GM12878 (cell line): ENCODE measurements around the gene CRB1. TPM values are rescaled to one million over a fixed set of nuclear protein-coding genes. Genes with fewer than 3 reads are reported as not detected.

Experiments
- ATAC-seq: fragments of 200-7000 bp; cut with Tn5 transposase; 3 replicates; pipeline ENCODE4 v1.9.1; 2020; ENCODE audit warnings: mild to moderate bottlenecking, moderate library complexity
- BruUV-seq: library from RNA; stranded (reverse); fragments of 400-500 nt; replicated peaks from 2 replicates; lab custom pipeline; 2021; lab: Mats Ljungman, UMichigan
- CTCF ChIA-PET: fragments of 300-600 bp; sonication (Branson Sonifier 250); formaldehyde crosslinking; extraction: SDS; loops from one replicate; lab custom pipeline; 2021; ENCODE audit warnings: inconsistent platforms; lab: Yijun Ruan, JAX
- POLR2A ChIA-PET: fragments of 350-600 bp; formaldehyde crosslinking; extraction: SDS; loops from one replicate; lab custom pipeline; 2021; ENCODE audit warnings: inconsistent platforms; lab: Charles Lee
- RAD21 ChIA-PET: fragments of 300-600 bp; sonication (Branson Sonifier 250); formaldehyde crosslinking; loops from one replicate; lab custom pipeline; 2023; ENCODE audit warnings: antibody characterized with exemption; ENCODE audit not compliant: unreplicated experiment; lab: Charles Lee
- SMC1A ChIA-PET: fragments of 300-600 bp; sonication (Branson Sonifier 250); formaldehyde crosslinking; loops from one replicate; lab custom pipeline; 2023; ENCODE audit not compliant: unreplicated experiment, uncharacterized antibody; lab: Charles Lee
- DNase-seq: peaks from one replicate; pipeline ENCODE4 v3.0.0-alpha.2; 2011; ENCODE audit warnings: low read depth, low spot score
- FAIRE-seq: peaks from 3 replicates; lab custom pipeline; 2011; peaks lifted over from hg19 to GRCh38; lab: Jason Lieb, UNC
- H2AFZ ChIP-seq: 2 replicates; pipeline ENCODE4 v1.6.0; 2011; ENCODE audit warnings: low read depth, low read length, control low read depth; ENCODE audit not compliant: control insufficient read depth
- H3K27ac ChIP-seq: 2 replicates; pipeline ENCODE4 v1.5.1; 2011; ENCODE audit warnings: control low read depth; ENCODE audit not compliant: control insufficient read depth, insufficient read depth
- H3K27me3 ChIP-seq, 2 experiments: replicated peaks in 1 of 2; 2 replicates each; pipeline versions ENCODE4 v1.6.0 to v1.6.1; 2011; ENCODE audit warnings: low read length in 1 of 2; ENCODE audit not compliant: control insufficient read depth in 2 of 2, insufficient read depth in 2 of 2
- H3K36me3 ChIP-seq, 2 experiments: 2 replicates each; pipeline ENCODE4 v1.5.1; 2011; ENCODE audit warnings: low read length in 1 of 2; ENCODE audit not compliant: control insufficient read depth in 2 of 2, insufficient read depth in 2 of 2
- H3K4me1 ChIP-seq: 2 replicates; pipeline ENCODE4 v1.6.1; 2011; ENCODE audit warnings: mild to moderate bottlenecking, low read length, moderate library complexity, mixed read lengths; ENCODE audit not compliant: control insufficient read depth, insufficient read depth
- H3K4me2 ChIP-seq: 2 replicates; pipeline ENCODE4 v1.6.0; 2011; ENCODE audit warnings: control low read depth; ENCODE audit not compliant: control insufficient read depth, insufficient read depth
- H3K4me3 ChIP-seq: fragments of 200-600 bp; sonication (generic); 2 replicates; pipeline ENCODE4 v1.5.1; 2016
- H3K79me2 ChIP-seq: 2 replicates; pipeline ENCODE4 v1.6.0; 2011; ENCODE audit warnings: low read length; ENCODE audit not compliant: control insufficient read depth, insufficient read depth
- H3K9ac ChIP-seq: 2 replicates; pipeline ENCODE4 v1.8.0; 2011; ENCODE audit warnings: low read length, control low read depth, mixed read lengths; ENCODE audit not compliant: control insufficient read depth, insufficient read depth
- H3K9me3 ChIP-seq: replicated peaks from 3 replicates; pipeline ENCODE4 v1.5.1; 2011; ENCODE audit warnings: mild to moderate bottlenecking, low read length; ENCODE audit not compliant: control insufficient read depth, insufficient read depth
- H4K20me1 ChIP-seq: 2 replicates; pipeline ENCODE4 v1.6.0; 2011; ENCODE audit not compliant: control insufficient read depth, insufficient read depth
- BRCA1 ChIP-seq: IDR thresholded peaks from 2 replicates; pipeline ENCODE4 v1.6.1; 2011; ENCODE audit warnings: low read depth, low read length, improper control_type of control experiment
- CHD1 ChIP-seq: IDR thresholded peaks from 2 replicates; pipeline ENCODE4 v1.6.1; 2012; ENCODE audit warnings: low read depth, low read length, improper control_type of control experiment
- IRF4 ChIP-seq: IDR thresholded peaks from 2 replicates; pipeline ENCODE4 v1.6.1; 2011; ENCODE audit warnings: low read depth, low read length
- NFXL1 ChIP-seq: fragments of 450-650 bp; IDR thresholded peaks from 2 replicates; pipeline ENCODE4 v1.6.1; 2017; ENCODE audit warnings: antibody characterized with exemption, mild to moderate bottlenecking, borderline replicate concordance
- PAX8 ChIP-seq: fragments of 450-650 bp; IDR thresholded peaks from 2 replicates; pipeline ENCODE4 v1.6.1; 2017; ENCODE audit warnings: mild to moderate bottlenecking, moderate library complexity
- POU2F2 ChIP-seq: IDR thresholded peaks from 3 replicates; pipeline ENCODE4 v1.6.1; 2011; ENCODE audit warnings: low read depth, mild to moderate bottlenecking, low read length, borderline replicate concordance
- RCOR1 ChIP-seq: conservative IDR thresholded peaks from 2 replicates; pipeline ENCODE4 v1.6.1; 2012; ENCODE audit warnings: low read depth, low read length, improper control_type of control experiment
- SRF ChIP-seq, 2 experiments: IDR thresholded peaks; 2 replicates each; pipeline ENCODE4 v1.6.1; 2011; ENCODE audit warnings: low read depth in 2 of 2, low read length in 2 of 2, mild to moderate bottlenecking in 1 of 2, moderate library complexity in 1 of 2
- ZNF622 ChIP-seq: fragments of 450-650 bp; IDR thresholded peaks from 2 replicates; pipeline ENCODE4 v1.6.1; 2017; ENCODE audit warnings: mild to moderate bottlenecking, inconsistent platforms
- WGBS: methylation state at CpG from one replicate; pipeline ENCODE4 v1.1.6; 2016; ENCODE audit warnings: low lambda C conversion rate; ENCODE audit not compliant: insufficient replicate concordance, insufficient coverage; ENCODE audit errors: missing lambda C conversion rate; 5-methylcytosine and 5-hydroxymethylcytosine counted together
- in situ Hi-C: fragments of 300-500 bp; cut with MboI; formaldehyde crosslinking; loops from 9 replicates; pipeline ENCODE4 v1.14.3; 2018; ENCODE audit warnings: mixed read lengths
- intact Hi-C: fragments of 100-400 bp; cut with micrococcal nuclease; formaldehyde crosslinking; loops from one replicate; pipeline ENCODE4 v1.14.2; 2022; ENCODE audit not compliant: unreplicated experiment
- polyA plus RNA-seq, 11 experiments: library from polyadenylated mRNA; depleted of rRNA in 4 of 11; unstranded in 6 of 11; stranded (reverse) in 5 of 11; fragments of >200 nt; fragmentation: Nextera tagmentation in 4 of 11; fragmentation: Illumina TruSeq in 1 of 11; extraction: Ambion mirVana in 4 of 11; extraction: Trizol in 1 of 11; gene quantifications; 1 replicate in 1 of 11; 2 replicates in 10 of 11; pipeline versions ENCODE4 v1.2.1 to v1.2.3, GENCODE V29; 2011 to 2016; ENCODE audit warnings: inconsistent platforms in 2 of 11, missing spikeins in 2 of 11, low read depth in 1 of 11
- total RNA-seq, 4 experiments: library from RNA; depleted of rRNA in 3 of 4; stranded (reverse); fragments of >200 nt in 3 of 4; fragmentation: Illumina TruSeq in 1 of 4; extraction: Trizol in 1 of 4; gene quantifications; 2 replicates each; pipeline versions ENCODE4 v1.2.1 to v1.2.3, GENCODE V29; 2013 to 2021
- TF ChIP-seq, protein P1 (sequence below): IDR thresholded peaks from 2 replicates; pipeline ENCODE4 v1.6.1; 2011; ENCODE audit warnings: low read depth, low read length, improper control_type of control experiment, borderline replicate concordance
- TF ChIP-seq, protein P2 (sequence below): fragments of 450-650 bp; IDR thresholded peaks from 2 replicates; pipeline ENCODE4 v1.6.1; 2014; ENCODE audit warnings: mild to moderate bottlenecking
- TF ChIP-seq, protein P3 (sequence below): IDR thresholded peaks from 2 replicates; pipeline ENCODE4 v1.6.1; 2012; ENCODE audit warnings: low read length, inconsistent platforms
- TF ChIP-seq, protein P4 (sequence below): fragments of 450-650 bp; IDR thresholded peaks from 2 replicates; pipeline ENCODE4 v1.6.1; 2017; ENCODE audit warnings: mild to moderate bottlenecking, moderate library complexity

Gene CRB1
- total and polyA plus RNA-seq, 10 of the 15 experiments (the other 5 are each of a cell fraction or from before 2014, with no cell fraction given): 0.06 to 0.10 (median 0.06) TPM; not detected in 7

DNA sequence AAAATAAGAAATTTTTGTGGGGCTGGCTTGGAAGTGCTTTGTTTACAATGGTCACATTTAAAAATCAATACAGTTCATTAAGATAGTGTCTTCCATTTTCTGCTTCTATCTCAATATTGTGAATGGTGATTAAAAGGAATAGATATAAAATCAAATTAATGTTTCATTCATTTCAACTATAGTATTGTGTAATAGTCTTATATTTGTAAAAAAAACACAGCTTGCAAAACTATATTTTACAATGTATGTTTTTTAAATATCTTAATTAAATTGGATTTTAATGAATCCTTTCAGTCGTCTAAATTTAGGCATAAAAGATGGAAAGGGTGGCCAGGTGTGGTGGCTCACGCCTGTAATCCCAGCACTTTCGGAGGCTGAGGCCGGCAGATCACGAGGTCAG lies 63.5 kb downstream of the CRB1 start:
- ChIA-PET POLR2A (no interaction called here), SMC1A (interaction anchor here (0.6 to 2.0 kb wide), 5 partner anchors 13 to 263 kb away, joined by 3 to 8 read pairs (median 3); no protein-coding TSS in a partner anchor)
- ATAC-seq: no peak
- no peak for TF ChIP-seq POU2F2
- TF ChIP-seq, protein P1, sequence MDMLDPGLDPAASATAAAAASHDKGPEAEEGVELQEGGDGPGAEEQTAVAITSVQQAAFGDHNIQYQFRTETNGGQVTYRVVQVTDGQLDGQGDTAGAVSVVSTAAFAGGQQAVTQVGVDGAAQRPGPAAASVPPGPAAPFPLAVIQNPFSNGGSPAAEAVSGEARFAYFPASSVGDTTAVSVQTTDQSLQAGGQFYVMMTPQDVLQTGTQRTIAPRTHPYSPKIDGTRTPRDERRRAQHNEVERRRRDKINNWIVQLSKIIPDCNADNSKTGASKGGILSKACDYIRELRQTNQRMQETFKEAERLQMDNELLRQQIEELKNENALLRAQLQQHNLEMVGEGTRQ: no peak
- no peak for TF ChIP-seq PAX8
- TF ChIP-seq NFXL1: no peak
- TF ChIP-seq RCOR1: no peak
- TF ChIP-seq CHD1: no peak
- TF ChIP-seq, protein P2, sequence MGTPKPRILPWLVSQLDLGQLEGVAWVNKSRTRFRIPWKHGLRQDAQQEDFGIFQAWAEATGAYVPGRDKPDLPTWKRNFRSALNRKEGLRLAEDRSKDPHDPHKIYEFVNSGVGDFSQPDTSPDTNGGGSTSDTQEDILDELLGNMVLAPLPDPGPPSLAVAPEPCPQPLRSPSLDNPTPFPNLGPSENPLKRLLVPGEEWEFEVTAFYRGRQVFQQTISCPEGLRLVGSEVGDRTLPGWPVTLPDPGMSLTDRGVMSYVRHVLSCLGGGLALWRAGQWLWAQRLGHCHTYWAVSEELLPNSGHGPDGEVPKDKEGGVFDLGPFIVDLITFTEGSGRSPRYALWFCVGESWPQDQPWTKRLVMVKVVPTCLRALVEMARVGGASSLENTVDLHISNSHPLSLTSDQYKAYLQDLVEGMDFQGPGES: no peak
- TF ChIP-seq SRF (IDR thresholded peaks at IDR 0.05; ENCODE audit: low read depth in 2 of 2, low read length in 2 of 2): no peak
- TF ChIP-seq ZNF622: no peak
- TF ChIP-seq BRCA1: no peak
- TF ChIP-seq, protein P3, sequence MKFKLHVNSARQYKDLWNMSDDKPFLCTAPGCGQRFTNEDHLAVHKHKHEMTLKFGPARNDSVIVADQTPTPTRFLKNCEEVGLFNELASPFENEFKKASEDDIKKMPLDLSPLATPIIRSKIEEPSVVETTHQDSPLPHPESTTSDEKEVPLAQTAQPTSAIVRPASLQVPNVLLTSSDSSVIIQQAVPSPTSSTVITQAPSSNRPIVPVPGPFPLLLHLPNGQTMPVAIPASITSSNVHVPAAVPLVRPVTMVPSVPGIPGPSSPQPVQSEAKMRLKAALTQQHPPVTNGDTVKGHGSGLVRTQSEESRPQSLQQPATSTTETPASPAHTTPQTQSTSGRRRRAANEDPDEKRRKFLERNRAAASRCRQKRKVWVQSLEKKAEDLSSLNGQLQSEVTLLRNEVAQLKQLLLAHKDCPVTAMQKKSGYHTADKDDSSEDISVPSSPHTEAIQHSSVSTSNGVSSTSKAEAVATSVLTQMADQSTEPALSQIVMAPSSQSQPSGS: no peak
- TF ChIP-seq, protein P4, sequence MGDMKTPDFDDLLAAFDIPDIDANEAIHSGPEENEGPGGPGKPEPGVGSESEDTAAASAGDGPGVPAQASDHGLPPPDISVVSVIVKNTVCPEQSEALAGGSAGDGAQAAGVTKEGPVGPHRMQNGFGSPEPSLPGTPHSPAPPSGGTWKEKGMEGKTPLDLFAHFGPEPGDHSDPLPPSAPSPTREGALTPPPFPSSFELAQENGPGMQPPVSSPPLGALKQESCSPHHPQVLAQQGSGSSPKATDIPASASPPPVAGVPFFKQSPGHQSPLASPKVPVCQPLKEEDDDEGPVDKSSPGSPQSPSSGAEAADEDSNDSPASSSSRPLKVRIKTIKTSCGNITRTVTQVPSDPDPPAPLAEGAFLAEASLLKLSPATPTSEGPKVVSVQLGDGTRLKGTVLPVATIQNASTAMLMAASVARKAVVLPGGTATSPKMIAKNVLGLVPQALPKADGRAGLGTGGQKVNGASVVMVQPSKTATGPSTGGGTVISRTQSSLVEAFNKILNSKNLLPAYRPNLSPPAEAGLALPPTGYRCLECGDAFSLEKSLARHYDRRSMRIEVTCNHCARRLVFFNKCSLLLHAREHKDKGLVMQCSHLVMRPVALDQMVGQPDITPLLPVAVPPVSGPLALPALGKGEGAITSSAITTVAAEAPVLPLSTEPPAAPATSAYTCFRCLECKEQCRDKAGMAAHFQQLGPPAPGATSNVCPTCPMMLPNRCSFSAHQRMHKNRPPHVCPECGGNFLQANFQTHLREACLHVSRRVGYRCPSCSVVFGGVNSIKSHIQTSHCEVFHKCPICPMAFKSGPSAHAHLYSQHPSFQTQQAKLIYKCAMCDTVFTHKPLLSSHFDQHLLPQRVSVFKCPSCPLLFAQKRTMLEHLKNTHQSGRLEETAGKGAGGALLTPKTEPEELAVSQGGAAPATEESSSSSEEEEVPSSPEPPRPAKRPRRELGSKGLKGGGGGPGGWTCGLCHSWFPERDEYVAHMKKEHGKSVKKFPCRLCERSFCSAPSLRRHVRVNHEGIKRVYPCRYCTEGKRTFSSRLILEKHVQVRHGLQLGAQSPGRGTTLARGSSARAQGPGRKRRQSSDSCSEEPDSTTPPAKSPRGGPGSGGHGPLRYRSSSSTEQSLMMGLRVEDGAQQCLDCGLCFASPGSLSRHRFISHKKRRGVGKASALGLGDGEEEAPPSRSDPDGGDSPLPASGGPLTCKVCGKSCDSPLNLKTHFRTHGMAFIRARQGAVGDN: no peak
- TF ChIP-seq IRF4: no peak

More for the DNA sequence above, 63.5 kb downstream of the CRB1 start:
- no TSS peak for BruUV-seq
- Histone ChIP-seq H3K4me2 (no peak overlapping the region), H3K36me3 (no peaks in the 10 kb centered on the region), H3K4me1 (no peaks in the 10 kb centered on the region), H3K4me3 (no peak overlapping the region), H3K79me2 (no peaks in the 10 kb centered on the region), H3K9me3 (no peaks in the 10 kb centered on the region), H3K9ac (no peak overlapping the region), H2AFZ (no peak overlapping the region), H4K20me1 (no peaks in the 10 kb centered on the region), H3K27me3 (no peaks in the 10 kb centered on the region; a peak in 1 of 4 replicates), H3K27ac (no peak overlapping the region)
- RAD21 ChIA-PET: no interaction called here
- DNase-seq (no peak), FAIRE-seq (no peak)
- intact Hi-C loops (no loop called here), in situ Hi-C loops (no loop called here)
- CTCF ChIA-PET: interaction anchor here (0.7 to 4.1 kb wide), 3 partner anchors 25 to 1625 kb away, joined by 3 to 22 read pairs (median 6); no protein-coding TSS in a partner anchor
- WGBS: 23% methylated on average over 5 of the region's 5 CpGs
